GM21367 (cell line): Measurements from ENCODE around the gene CLEC11A.
A peak's percentile ranks its signal among the peaks of the same experiment; 100 is the strongest.
"Not testable (repeated sequence)": the region's sequence is repeated elsewhere in the genome, so short reads cannot be mapped to it uniquely, and the experiment has no call there.

ENCODE experiments used
- ATAC-seq: cut with Tn5 transposase; IDR thresholded peaks from one replicate; pipeline ENCODE4 v1.9.1; 2021; ENCODE audit not compliant: unreplicated experiment

The CLEC11A gene

GRCh38 chr19:50721441-50722137, 1.6 kb upstream of the CLEC11A start:
- ATAC-seq: no peak

- ATAC-seq: no peak
Observed at GRCh38 chr19:50722201-50723013, 757 bp upstream of the CLEC11A start.

GRCh38 chr19:50723735-50724521, 764 bp downstream of the CLEC11A start:
- ATAC-seq: no peak

GRCh38 chr19:50724522-50725217, 1.5 kb downstream of the CLEC11A start:
- peak; percentile 60 for ATAC-seq

GRCh38 chr19:50725218-50725910, 2.2 kb downstream of the CLEC11A start:
- no peak for ATAC-seq

GRCh38 chr19:50725911-50726230, 2.7 kb downstream of the CLEC11A start:
- ATAC-seq: no peak

GRCh38 chr19:50728084-50728737, 5.0 kb downstream of the CLEC11A start:
- ATAC-seq: no peak

- ATAC-seq: no peak
Observed at GRCh38 chr19:50729894-50730293, 6.7 kb downstream of the CLEC11A start.

- ATAC-seq: no peak
Observed at GRCh38 chr19:50735869-50736268, 12.7 kb downstream of the CLEC11A start.

- ATAC-seq: no peak
Observed at GRCh38 chr19:50736338-50736737, 13.2 kb downstream of the CLEC11A start.

- ATAC-seq: no peak
Observed at GRCh38 chr19:50739132-50739913, 16.2 kb downstream of the CLEC11A start.

GRCh38 chr19:50739914-50740426, 16.8 kb downstream of the CLEC11A start:
- ATAC-seq: no peak

GRCh38 chr19:50741179-50741933, 18.2 kb downstream of the CLEC11A start:
- ATAC-seq: no peak

GRCh38 chr19:50743537-50743936, 20.4 kb downstream of the CLEC11A start:
- ATAC-seq: no peak

- no peak for ATAC-seq
Observed at GRCh38 chr19:50745221-50745620, 22.1 kb downstream of the CLEC11A start.

- ATAC-seq: not testable (repeated sequence)
Observed at GRCh38 chr19:50747141-50747540, 24.0 kb downstream of the CLEC11A start.

GRCh38 chr19:50749490-50749889, 26.3 kb downstream of the CLEC11A start:
- no peak for ATAC-seq

- no peak for ATAC-seq
Observed at GRCh38 chr19:50750010-50750409, 26.8 kb downstream of the CLEC11A start.
